GM12892 (cell line): ENCODE results near the gene LCN15.

Source experiments
- POLR2A ChIP-seq: IDR thresholded peaks from 2 replicates; pipeline ENCODE4 v1.6.1; 2011; ENCODE audit warnings: low read depth, low read length, control low read depth
- POLR2AphosphoS5 ChIP-seq: IDR thresholded peaks from 2 replicates; pipeline ENCODE4 v1.6.1; 2011; ENCODE audit warnings: low read depth, low read length, control low read depth
- TAF1 ChIP-seq: IDR thresholded peaks from 2 replicates; pipeline ENCODE4 v1.6.1; 2011; ENCODE audit warnings: low read depth, mild to moderate bottlenecking, control low read depth, low read length, borderline replicate concordance

DNA sequence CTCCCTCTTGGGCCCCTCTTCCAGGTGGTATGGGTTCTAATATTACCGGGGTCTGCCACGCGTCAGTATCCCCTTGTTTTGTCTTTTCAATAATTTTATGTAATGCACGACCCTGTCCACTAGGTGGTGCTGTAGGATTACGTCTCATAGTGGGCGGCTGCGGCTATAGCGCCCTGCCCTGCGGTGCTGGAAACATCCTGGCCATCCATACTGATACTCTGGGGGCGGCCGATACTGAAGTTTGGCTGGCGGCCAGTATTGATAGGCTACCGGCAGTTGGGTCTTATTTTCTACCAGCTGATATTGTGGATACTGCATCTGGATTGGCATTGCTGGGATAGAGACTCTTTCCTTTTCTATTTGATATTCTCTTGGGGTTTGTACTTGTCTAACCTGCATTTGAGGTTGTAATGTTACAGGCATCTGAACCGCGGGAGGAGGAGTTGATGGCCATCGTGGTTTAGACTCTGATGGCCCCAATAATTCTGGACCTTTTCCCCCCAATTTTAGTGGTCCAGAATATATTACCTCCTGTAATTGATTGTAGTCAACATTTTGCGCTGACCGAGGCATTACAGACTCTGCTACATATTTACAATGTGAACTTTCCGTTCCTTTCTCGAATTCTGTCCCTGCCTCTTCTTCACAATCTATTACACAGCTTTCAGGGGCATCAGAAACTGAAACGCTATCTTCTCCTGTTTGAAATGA is 23.5 kb upstream of the LCN15 start:
- TF ChIP-seq POLR2A (no peak), POLR2AphosphoS5 (no peak), TAF1 (no peak)
